IPS-18c (cell line): ENCODE data around the gene CCDC170.

Experiments used
- H3K4me3 ChIP-seq: 2 replicates; pipeline ENCODE4 v1.7.0; 2013; ENCODE audit warnings: low read depth, mild to moderate bottlenecking, low read length, moderate library complexity; ENCODE audit not compliant: insufficient read depth
- H3K9me3 ChIP-seq: one replicate; pipeline ENCODE4 v1.6.1; 2013; ENCODE audit warnings: mild to moderate bottlenecking, low read length, moderate library complexity; ENCODE audit not compliant: control insufficient read depth, insufficient read depth

The CCDC170 gene

GRCh38 chr6:151627689-151628444 is 134.1 kb downstream of the CCDC170 start:
- Histone ChIP-seq H3K4me3 (no peak overlapping the region), H3K9me3 (no peaks in the 10 kb centered on the region)

GRCh38 chr6:151629791-151630190 is 136.0 kb downstream of the CCDC170 start:
- Histone ChIP-seq H3K9me3 (no peaks in the 10 kb centered on the region), H3K4me3 (no peak overlapping the region)

DNA sequence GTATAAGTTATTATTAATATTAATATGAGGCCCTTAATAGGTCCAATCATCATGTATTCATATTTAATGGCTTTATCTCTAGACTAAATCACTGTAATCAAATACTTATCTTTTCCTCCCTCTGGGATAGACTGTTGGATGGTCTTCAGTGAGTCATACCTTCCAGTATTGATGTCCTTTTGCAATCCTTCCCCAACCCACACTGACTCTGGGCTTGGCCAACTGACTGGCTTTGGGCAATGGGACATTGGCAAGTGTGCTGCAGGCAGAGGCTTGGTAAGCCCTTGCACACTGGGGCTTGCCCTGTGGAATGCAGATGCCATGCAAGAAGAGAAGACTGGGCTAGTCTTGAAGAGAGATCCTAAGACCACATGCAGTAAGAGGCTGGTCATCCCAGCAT is 136.6 kb downstream of the CCDC170 start:
- Histone ChIP-seq H3K4me3 (no peak overlapping the region), H3K9me3 (no peaks in the 10 kb centered on the region)

DNA sequence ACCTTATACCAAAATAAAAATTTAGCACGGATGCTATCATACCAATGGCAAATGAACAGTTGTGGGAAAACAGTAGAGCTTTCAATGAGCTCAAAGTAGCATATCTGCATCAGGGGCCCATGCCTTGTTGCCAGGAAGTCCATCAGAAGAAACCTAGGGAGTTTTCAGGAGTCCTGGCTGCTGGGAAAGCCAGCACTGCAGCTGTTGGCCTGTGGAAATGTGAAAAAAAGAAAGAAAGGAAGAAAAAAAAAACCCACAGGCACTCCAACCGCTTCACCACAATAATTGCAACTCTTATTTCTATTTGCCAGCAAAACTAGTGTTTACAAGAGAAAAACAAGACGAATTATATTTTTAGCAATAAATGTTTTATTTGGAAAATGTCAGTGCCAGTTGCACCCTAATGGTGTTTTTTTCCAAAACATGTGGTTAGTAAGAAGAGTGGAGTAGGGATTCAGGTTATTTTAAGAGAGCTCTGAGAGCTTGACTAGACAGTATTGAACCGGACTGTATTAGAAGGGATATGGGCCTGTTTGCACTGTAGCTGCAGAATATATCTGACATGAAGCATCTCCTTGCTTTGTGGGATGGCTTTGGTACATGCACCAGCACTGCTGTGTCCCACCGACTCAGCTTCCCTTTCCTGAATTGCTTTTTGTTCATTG is 137.3 kb downstream of the CCDC170 start:
- Histone ChIP-seq H3K9me3 (no peaks in the 10 kb centered on the region), H3K4me3 (no peak overlapping the region)

DNA sequence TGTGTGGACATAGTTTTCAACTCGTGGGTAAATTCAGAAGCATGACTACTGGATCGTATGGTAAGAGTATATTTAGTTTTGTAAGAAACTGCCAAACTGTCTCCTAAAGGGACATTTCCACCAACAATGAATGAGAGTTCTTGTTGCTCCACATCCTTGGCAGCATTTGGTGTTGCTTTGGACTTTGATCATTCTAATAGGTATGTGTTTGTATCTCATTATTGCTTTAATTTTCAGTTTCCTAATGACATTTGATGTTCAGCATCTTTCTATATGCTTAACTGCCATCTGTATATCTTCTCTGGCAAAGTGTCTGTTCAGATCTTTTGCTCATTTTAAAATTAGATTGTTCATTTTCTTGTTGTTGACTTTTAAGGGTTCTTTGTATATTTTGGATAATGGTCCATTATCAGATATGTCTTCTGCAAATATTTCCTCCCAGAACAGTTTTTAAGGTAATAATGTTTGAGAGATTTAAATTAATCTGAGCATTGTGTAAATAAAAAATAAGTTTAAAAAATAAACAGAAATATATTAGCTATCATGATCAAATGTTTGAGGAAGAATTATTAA is 138.7 kb downstream of the CCDC170 start:
- Histone ChIP-seq H3K4me3 (no peak overlapping the region), H3K9me3 (no peaks in the 10 kb centered on the region)

DNA sequence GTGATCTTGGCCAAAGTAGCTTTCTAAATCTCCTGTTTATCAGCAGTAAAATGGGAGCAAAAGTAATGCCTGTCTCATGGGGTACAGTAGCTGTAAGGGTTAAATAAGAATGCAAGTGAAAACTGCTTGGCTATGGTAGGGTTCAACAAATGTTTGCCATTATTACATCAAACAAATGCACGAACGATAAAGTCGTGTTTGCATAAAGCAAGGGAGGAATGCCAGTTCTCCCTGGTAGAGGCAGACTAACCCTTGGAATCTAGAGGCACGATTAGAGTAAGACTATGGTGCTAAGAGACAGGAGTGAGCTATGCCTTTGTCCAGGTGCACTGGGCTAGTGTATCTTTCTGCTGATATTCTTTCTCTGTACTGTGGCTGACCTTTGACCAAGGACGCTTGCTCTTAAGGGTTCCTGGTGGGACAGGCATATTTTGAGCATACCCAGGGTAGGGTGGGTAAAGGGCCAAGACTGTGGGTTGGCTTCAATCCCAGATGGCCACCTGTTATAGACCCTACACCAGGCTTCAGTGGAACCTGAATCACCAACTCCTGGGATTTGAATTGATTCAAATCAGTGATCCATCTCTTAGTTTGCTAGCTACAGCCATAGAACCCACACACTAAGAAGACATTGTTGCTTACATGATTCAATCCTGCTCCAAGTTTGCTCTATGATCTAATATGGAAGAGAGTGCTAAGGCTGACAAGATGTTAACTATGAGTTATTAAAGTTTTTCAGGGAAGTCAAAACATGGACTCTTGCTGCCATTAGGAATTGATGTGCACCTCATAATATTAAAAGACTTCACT is 139.9 kb downstream of the CCDC170 start:
- no peaks in the 10 kb centered on the region for H3K9me3 ChIP-seq

DNA sequence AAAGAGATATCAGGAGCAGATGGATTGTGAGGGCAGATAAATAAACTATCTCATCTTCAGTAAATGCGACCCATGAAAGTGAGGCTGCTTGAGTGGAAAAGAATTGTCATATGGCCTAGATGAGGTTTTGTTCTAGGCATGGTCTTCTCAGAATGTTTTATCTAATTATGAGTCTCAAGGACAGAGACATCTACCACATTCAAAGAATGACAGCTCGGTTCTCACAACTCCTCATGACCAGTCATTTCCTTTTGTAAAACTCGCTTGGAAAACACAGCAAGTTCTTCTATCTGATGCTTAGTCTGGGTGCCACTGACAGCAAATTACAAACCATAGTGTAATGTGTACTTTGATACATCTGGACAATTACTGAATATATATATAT is 140.5 kb downstream of the CCDC170 start:
- Histone ChIP-seq H3K9me3 (no peaks in the 10 kb centered on the region), H3K4me3 (no peak overlapping the region)

More for the DNA sequence above, 139.9 kb downstream of the CCDC170 start:
- H3K4me3 ChIP-seq: no peak overlapping the region

GRCh38 chr6:151635741-151636140 is 141.9 kb downstream of the CCDC170 start:
- Histone ChIP-seq H3K4me3 (no peak overlapping the region), H3K9me3 (no peaks in the 10 kb centered on the region)

- no peak overlapping the region for H3K4me3 ChIP-seq
- no peaks in the 10 kb centered on the region for H3K9me3 ChIP-seq
Observed at GRCh38 chr6:151637814-151638213, 144.0 kb downstream of the CCDC170 start.

DNA sequence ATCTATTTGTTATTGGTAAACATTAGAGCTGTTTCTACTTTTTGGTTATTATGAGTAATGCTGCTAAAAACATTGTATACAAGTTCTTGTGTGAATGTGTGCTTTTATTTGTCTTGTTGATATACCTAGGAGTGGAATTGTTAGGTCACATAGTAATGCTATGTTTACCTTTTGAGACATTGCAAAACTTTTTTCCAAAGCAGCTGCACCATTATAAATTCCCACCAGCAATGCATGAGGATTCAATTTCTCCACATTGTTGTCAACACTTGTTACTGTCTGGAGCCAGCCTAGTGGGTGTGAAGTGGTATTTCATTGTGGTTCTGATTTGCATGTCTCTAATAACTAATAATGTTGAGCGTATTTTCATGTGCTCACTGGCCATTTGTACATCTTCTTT is 145.9 kb downstream of the CCDC170 start:
- no peak overlapping the region for H3K4me3 ChIP-seq

DNA sequence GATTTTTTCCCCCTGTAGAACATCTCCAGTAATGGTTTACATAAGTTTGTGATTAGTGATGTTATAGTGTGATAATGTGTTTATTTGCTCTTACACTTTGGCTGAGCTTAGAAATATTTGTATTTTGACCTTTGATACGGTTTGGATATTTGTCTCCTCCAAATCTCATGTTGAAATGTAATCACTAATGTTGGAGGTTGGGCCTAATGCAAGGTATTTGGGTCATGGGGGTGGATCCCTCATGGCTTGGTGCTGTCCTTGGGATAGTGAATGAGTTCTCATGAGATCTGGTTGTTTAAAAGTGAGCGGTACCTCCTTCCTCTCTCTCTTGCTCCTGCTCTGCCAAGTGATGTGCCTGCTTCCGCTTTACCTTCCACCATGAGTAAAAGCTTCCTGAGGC is 147.2 kb downstream of the CCDC170 start:
- no peaks in the 10 kb centered on the region for H3K9me3 ChIP-seq
- H3K4me3 ChIP-seq: no peak overlapping the region

More for the DNA sequence above, 145.9 kb downstream of the CCDC170 start:
- H3K9me3 ChIP-seq: no peaks in the 10 kb centered on the region

DNA sequence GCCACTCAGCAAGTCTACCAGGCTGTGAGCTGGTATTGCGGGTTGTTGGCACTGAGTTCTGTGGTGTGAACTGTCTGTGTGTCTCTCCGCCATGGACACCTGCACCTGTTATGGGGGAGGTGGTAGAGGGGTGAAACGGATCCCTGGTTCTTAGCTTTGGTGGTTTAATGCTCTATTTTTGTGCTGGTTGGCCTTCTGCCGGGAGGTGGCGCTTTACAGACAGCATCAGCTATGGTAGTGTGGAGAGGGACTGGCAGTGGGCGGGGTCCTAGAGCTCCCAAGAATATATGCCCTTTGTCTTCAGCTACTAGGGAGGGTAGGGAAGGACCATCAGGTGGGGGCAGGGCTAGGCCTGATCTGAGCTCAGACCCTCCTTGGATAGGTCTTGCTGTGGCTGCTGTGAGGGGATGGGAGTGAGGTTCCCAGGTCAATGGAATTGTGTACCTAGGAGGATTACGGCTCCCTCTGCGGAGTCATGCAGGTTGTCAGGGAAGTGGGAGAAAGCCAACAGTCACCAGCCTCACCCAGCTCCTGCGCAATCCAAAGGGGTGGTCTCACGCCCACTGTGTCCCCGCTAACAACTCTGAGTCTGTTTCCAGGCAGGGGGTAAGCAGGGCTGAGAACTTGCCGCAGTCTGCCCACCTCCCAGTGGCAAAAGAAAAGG is 154.3 kb downstream of the CCDC170 start:
- Histone ChIP-seq H3K9me3 (no peaks in the 10 kb centered on the region), H3K4me3 (no peak overlapping the region)

GRCh38 chr6:151649835-151650234 is 156.0 kb downstream of the CCDC170 start:
- no peak overlapping the region for H3K4me3 ChIP-seq
- no peaks in the 10 kb centered on the region for H3K9me3 ChIP-seq

- no peaks in the 10 kb centered on the region for H3K9me3 ChIP-seq
- no peak overlapping the region for H3K4me3 ChIP-seq
Observed at GRCh38 chr6:151651639-151652038, 157.8 kb downstream of the CCDC170 start.

- H3K9me3 ChIP-seq: no peaks in the 10 kb centered on the region
- H3K4me3 ChIP-seq: no peak overlapping the region
Observed at GRCh38 chr6:151652325-151652724, 158.5 kb downstream of the CCDC170 start.

- Histone ChIP-seq H3K4me3 (no peak overlapping the region), H3K9me3 (no peaks in the 10 kb centered on the region)
Observed at GRCh38 chr6:151655099-151655498, 161.3 kb downstream of the CCDC170 start.

DNA sequence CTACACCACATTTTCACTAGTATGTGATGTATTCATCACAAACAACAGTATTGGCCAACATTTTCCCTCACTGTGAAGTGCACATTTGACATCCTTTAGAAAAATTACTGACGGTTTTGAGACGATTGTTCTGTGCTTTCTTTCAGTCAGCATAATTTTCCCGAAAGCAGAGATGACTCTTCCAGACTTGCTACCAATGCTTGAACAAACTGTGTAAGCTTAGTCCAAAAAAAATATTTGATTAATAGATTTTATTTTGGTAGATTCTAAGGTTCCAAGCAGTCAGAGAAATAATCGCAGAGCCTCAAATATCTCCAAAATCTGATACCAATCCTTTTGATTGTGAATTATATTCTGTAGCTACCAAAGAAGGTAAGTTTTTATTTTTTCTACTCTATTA is 162.6 kb downstream of the CCDC170 start:
- H3K4me3 ChIP-seq: no peak overlapping the region
- no peaks in the 10 kb centered on the region for H3K9me3 ChIP-seq
